NCI-H128 (cell line): ENCODE results near the gene NHEJ1.
A peak's percentile ranks its signal among the peaks of the same experiment; 100 is the strongest.

Source experiments
- DNase-seq: peaks from one replicate; lab custom pipeline; 2025; ENCODE audit not compliant: unreplicated experiment; lab: John Stamatoyannopoulos, UW

The NHEJ1 gene

DNA sequence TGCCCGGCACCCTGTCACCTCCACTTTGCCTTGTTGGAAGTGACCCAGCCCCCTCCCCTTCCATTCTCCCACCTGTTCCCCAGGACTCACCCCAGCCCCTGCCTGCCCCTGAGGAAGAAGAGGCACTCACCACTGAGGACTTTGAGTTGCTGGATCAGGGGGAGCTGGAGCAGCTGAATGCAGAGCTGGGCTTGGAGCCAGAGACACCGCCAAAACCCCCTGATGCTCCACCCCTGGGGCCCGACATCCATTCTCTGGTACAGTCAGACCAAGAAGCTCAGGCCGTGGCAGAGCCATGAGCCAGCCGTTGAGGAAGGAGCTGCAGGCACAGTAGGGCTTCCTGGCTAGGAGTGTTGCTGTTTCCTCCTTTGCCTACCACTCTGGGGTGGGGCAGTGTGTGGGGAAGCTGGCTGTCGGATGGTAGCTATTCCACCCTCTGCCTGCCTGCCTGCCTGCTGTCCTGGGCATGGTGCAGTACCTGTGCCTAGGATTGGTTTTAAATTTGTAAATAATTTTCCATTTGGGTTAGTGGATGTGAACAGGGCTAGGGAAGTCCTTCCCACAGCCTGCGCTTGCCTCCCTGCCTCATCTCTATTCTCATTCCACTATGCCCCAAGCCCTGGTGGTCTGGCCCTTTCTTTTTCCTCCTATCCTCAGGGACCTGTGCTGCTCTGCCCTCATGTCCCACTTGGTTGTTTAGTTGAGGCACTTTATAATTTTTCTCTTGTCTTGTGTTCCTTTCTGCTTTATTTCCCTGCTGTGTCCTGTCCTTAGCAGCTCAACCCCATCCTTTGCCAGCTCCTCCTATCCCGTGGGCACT, 21.9 kb upstream of the NHEJ1 start:
- no peak for DNase-seq

DNA sequence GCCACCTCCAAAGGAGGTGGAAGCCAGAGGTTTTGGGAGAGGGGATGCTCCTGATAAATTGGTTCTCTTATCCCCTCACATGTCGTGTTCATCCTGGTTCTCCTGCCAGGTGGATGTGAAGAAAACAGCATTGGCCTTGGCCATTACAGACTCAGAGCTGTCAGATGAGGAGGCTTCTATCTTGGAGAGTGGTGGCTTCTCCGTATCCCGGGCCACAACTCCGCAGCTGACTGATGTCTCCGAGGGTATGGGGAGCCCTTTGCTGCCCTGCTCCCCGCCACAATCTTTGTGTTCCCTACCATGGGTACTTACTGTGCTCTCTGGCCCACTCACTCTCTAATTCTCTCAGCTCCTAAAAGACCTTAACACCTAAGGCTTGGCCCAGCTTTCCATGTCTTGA, 20.9 kb upstream of the NHEJ1 start:
- no peak for DNase-seq

DNA sequence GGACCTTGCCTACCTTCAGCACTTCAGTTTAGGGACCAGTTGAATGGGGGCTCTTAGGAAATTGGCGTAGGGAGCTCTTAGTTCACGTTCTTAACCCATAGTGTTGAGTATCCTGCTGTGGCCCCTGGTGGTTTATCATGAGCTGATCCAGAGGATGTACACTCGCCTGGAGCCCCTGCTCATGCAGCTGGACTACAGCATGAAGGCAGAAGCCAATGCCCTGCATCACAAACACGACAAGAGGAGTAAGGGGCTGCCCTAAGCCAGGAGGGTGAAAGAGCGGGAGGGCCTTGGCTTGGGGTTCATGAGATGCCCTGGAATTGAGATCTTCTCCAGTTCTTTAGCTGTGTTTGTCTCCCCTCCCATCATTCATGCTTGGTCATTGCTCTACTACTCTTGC, 20.3 kb upstream of the NHEJ1 start:
- DNase-seq = no peak

DNA sequence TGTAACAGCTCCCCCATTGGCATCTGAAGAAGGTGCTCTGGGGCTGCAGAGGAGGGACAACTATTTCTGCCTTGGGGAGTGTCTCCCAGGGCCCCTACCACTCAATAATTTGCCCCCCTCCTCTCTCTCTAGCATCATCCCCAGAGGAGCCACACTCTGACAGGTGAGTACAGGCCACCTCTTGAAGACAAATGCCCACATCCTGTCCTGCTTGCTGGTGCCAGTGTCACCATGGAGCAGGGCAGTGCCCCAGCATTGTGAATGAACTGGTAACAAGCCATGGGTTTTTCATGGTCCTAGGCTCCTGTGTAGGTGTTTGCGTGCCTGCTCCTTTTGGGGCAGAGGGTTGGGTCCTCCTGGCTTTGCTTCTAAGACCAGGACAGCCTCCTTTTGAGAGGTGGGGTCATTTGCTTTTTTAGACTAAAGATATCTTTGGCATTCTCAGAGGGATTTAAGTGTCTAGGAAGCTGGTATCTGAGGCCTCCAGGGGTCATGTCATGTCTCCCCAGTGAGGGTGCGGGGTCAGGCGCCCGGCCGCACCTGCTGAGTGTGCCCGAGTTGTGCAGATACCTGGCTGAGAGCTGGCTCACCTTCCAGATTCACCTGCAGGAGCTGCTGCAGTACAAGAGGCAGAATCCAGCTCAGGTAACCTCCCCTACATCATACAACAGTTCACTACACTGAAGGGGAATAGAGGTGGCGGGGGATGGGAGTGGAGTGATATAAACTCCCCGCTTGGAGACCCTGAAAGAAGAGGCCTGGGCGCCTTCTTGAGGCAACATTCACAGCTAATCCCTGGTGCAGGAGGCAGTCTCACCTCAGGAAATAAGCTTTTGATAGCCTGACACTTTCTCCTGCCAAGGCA, 19.2 kb upstream of the NHEJ1 start:
- DNase-seq = no peak

DNA sequence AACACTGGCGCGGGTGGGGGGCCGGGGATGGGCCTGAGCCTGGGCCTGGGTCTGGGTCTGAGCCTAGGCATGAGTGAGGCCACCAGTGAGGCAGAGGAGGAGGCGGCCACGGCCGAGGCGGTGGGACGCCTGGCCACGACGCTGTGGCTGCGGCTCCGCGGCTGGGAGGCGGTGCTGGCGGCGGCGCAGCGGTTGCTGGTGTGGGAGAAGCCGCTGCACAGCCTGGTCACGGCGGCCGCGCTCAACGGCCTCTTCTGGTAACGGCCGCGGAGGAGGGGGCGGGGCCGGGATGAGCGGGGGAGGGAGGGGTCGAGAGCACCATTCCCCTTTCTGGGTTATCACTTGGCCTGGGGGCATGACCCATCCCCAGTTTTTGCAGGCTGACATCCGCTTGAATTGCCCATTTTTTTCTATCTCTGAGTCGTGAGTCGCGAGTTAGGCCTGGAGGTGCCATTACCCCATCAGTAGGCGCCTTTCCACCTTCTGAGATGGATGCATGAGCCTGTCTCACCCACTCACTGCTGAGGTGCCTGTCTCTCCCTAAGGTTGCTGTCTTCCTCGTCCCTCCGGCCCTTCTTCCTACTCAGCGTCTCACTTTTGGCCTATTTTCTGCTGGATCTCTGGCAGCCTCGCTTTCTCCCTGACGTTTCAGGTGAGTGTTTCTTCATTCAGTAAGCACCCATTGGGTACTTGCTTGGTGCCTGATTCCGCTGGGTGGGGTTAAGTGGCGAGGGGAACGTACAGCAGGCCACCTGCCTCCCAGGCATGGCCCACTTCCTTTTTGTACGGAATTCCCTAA, 18.0 kb upstream of the NHEJ1 start:
- no peak for DNase-seq

DNA sequence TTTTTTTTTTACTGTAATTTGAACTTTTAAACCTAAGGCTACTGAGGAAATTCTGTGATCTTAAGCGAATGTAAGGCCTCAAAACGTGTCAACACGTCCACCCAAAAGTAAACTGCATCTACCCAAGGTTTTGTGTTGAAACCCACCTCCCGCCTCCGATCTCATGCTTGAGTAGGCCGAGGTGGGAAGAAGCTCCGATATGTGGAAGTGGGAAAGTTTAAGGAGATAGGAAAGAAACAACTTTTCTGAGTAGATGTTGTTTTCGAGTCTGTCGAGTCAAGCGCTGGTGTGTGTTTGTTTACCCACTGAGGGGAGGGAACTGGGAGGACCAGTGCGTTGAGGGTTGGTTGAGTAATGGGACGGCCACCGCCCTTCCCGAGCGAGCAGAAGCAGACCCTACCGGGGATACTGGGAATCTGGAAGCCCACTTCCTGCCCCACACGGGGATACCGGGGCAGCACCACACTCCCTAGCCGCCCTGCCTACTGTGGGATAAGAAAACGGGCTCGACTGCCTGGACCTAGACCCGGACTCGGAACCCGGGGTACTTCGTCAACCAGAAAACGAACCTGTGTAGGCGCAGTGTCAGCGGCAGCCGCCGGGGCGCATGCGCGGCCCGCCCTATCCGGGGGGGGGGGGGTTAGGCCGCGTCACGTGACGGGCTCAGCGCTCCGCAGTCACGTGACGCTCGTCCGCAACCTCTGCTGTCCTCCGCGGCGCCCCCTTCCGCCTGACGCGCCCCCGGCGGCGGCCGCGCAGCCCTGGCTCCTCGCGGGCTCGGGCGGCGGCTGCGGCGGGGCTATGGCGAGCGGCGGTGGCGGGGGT, 17.1 kb upstream of the NHEJ1 start, which contains the start of gene RETREG2:
TSS of gene RETREG2 (plus strand) at position 724 of the 825 bp plus-strand sequence. CDS start at position 802, 78 bp downstream.
- DNase-seq = peak; percentile 43

DNA sequence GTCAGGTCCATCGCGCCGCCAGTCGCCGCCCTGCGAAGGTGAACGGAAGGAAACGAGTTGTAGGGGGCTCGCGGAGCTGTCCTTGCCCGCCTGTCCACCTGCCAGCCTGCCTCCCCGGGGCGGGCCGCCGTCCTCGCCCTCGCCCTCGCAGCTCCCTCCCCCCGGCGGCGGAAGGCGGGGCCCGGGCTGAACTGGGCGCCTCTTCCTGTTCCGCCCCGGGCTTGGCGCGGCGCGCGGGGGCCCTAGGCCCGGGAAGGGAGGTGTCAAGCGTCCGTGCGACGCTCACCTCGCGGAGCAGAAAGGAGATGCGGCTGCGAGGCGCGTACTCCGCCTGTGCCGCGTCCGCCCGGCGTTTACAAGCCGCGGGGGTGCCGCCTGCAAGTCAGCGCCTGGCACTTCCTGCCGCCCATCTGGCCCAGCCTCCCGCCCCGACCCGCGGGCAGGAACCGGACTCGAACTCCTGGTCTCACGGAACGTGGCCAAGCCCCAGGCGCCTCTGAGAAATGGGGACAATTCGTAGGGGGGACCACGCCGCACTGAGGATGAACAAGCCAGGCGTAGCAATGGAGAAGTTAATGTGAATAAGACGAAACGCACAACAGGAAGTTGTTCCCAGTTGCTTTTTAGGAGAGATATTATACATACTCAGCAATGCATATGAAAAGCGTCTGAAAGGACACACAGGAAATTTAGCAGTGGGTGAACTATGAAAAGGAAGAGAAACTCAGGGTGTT, 16.4 kb upstream of the NHEJ1 start, which contains the start of gene CNPPD1:
TSS of gene CNPPD1 (minus strand) at position 108 of the 734 bp plus-strand sequence. CDS start at position 11, 97 bp downstream.
- peak; percentile 51 for DNase-seq

DNA sequence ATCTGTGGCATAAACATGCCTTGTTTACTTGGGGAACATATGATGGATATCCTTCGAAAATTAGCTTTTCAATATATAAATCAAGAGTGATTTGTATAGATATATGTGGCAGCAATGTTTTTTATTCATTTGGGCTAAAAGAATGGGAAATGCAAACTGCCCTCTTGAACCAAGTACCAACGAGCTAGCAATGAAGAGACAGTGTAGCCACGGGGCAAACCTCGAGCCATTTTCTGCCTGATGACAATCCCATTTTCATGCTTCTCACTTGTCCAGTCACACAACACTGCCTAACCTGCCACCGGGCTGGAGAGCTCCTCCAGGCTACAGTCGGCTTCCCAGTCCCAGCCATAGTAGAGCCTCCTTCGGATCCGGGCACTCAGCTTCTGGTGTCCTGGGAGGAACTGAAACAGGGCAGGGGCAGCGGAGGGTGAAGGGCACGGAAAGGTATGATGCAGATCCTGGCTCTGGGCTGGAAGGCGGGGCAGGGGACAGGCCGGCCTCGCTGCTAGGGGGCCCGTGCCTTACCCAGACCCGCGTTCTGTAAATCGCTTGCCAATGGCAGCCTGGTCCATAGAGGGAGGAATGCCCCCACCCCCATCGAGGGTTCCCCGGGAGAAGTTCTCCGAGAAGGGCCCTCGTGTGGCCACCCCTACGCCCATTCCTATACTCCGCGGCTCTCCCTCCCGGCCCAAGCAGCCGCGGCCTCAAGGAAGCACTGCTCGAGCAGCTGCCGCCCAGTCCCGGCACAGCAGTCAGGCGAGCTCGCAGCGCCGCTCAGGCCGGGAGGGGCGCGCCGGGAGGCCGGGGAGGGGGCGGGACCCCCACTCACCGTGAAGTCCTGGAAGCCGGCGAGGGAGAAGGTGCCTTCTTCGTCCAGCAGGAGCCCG, 15.6 kb upstream of the NHEJ1 start:
- no peak for DNase-seq

DNA sequence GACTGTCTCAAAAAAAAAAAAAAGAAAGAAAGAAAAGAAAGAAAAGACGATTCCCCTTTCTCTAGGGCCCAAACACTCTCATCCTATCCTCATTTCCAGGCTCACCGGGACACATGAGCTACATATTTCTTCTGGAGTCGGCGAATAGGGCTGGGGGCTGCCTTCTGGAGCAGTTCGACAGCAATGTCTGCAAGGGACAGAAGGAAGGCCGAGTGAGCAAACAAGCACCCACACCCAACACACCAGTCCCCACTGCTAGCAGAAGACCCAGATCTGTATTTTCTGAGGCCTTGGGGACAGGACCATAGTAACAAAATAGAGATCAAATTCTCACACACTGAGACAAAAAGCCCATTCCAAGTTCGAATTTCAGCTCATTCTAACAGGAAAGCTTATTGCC, 14.9 kb upstream of the NHEJ1 start:
- DNase-seq = no peak

DNA sequence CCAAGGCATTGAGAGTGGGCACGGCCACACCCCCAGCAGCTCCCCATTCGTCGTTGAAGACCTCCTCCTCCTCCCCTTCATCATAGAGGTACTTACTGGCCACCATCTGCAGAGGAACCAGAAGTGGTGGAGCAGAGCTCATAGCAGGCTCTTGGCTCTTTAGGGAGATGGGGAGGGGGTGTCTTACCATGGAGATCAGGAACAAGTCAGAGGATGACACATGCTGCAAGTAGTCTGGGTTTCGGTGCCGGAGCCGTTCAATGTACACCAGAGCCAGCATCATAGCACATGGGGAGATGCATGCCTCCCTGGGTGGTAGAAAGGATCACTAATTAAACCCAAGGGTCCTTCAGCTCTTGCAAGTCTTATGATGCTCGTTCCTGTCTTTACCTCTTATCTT, 14.2 kb upstream of the NHEJ1 start:
- DNase-seq = no peak

DNA sequence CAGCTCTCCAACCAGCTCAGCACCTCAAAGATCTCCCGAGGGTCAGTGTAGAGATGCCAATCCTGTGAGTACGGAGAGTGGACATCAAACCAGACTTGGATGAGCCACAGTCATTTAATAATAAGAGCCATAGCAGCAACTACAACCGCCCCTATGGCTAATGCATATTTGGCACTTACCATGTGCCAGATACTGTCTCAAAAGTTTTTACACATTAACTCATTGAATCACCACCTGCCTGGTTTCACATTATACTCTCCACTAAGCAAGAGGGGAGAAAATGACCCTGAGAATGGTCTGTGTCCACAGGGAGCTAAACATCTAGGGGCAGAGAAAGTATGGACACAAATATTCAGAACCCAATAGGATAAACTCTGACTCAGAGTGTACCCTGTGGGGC, 13.5 kb upstream of the NHEJ1 start:
- no peak for DNase-seq

DNA sequence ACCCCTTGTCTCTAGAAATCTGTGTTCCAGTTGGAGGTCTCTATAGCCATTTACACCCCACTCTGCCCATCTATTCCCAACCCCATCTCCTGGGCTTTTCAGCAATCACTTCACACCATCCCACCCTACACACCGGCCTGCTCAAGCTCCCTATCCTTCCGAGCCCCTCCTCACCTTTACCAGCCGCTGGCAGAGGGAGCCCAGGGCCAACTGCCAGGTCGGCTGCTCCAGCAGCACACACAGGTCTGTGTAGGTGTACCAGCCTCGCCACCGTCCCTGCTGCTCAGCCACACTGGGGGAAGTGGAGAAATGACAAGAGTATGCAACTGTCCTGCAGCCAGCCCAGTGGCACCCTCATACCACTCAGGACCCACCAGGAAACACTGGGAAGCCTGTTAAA, 12.6 kb upstream of the NHEJ1 start:
- no peak for DNase-seq

DNA sequence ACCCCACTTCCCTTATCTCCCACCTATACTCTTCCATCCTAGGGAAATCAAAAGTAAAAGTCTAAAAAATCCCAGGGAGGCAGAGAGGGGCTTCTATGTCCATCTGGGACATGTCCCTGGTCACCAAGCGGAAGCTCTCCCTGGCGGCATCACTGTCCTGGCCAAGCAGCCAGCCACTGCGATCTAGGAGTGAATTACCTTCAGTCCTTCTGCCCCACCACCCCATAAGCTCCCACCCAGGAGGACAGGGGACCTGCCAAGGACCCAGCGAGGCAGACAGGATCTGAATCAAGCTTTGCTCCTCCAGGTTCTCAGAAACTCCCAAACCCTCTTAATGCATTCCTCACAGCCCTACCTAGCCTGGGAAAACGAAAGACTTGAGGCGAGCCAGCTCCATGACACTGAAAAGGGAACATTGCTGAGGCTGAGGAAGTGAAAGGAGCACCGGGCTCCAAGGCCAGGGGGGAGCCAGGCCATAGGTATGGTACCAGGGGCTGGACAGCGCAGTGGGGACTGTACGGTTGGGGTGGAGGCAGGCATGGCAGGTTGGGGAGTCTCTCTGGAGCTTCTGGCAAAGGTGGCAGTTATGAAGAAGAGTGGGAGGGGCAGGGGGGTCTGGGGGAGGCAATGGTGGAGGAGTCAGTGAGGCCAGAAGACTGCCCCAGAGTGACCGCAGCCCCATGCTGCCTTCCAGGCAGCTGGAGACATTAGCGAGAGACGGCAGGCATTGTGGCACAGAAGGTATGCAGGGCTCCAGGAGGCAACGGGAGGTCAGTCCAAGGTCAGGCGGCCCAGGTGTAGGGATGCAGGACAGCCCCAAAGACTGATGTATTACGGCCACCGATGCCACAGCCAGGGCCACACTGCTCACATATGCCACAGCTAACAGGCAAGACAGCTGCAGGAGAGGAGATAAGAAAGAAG, 11.9 kb upstream of the NHEJ1 start:
- no peak for DNase-seq

DNA sequence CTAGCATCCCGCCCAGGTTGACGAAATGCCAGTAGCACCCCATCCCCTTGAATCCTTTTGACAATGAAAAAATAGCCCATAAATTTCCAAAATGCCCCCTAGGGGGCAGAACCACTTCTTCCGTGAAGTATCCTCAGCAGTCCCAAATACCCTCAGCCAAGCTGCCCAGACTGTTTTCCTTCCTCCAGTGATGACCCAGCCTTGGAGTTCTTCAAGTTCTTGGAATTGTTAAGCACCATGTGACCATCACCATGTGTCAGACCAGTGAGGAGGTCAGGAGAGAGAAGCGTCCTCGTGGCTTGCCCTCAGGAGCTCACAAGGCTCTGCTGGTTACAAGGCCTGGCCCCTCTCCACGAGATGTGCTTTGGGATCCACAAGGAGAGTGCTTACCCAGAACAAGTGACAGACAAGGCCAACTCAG, 10.6 kb upstream of the NHEJ1 start:
- peak; percentile 4 for DNase-seq

DNA sequence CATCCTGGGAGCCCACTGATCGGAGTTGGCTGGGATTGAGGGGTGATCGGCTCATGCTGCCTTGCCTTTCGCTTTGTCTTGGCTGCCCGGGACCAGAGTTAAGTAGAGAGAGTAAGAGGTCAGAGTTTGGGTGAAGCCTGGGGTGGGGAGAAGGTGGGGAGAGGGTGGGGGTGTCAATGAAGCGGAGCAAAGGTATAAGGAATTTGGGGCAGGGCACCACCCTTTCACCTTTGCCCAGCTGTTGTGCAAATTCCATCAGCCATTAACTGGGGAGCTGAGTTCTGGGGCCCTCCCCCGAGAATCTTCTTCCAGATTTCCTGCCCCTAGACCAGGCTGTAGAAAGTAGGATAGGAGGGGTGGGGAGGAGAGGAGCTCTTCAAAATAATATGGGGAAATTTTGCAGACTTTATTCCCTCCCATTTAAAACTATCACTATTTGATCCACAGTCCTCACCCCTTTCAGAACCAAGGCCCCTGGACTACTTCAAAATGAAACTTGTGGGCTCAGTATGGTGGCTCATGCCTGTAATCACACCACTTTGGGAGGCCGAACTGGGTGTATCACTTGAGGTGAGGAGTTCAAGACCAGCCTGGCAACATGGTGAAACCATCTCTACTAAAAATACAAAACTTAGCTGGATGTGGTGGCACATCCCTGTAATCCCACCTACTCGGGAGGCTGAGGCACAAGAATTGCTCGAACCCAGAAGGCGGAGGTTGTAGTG, 9.5 kb upstream of the NHEJ1 start, which contains the start of gene SLC23A3:
TSS of gene SLC23A3 (minus strand) at position 100 of the 725 bp plus-strand sequence. CDS start at position 55, 45 bp downstream.
- no peak for DNase-seq

DNA sequence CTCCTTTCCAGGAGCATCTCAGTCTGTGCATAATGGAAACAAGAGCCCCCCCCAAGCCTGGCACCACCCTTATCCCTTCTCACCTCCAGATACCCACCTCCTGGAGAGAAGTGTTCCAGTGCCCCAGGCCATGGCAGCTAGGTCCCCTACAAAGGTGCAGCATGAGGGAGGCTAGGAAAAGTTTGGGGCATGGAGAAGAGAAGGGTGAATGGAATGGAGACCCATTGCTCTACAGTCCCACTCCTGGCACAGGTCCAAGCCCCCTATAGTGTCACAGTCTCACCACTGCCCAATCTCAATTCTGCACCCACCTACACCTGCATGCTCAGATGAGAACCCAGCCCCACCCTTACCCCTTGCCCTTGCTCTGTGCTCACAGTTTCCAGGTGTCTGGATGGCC, 8.3 kb upstream of the NHEJ1 start:
- no peak for DNase-seq

DNA sequence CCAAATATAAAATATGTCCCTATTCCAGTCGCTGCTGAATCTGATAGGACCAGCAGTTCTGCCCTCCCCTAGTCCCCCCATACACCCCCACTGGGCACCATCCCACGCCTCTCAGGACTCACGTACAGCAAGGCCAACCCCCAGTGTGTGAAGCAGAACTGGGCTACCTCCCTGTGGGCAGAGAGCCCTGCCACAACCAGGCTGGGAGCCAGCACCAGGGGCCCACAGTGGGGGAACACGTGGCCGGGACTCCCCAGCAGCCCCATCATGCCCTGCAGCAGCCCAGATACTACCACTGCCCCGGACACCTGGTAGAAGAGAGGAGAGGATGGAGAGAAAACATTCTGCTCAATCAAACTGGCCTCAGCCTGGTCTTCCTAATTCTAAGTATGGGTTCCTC, 7.9 kb upstream of the NHEJ1 start:
- no peak for DNase-seq
